Astrocyte (in vitro differentiated cells and primary cell): ENCODE data around the gene OSBPL3. TPM values are rescaled to one million over a fixed set of nuclear protein-coding genes. Genes with fewer than 3 reads are reported as not detected.
"Not testable (repeated sequence)": the region's sequence is repeated elsewhere in the genome, so short reads cannot be mapped to it uniquely, and the experiment has no call there.

Experiments used
- DNase-seq: peaks from one replicate; pipeline ENCODE4 v3.0.0-alpha.2; 2010; ENCODE audit warnings: low read depth
- FAIRE-seq: peaks from 2 replicates; lab custom pipeline; 2011; peaks lifted over from hg19 to GRCh38; lab: Jason Lieb, UNC
- H2AFZ ChIP-seq: 2 replicates; pipeline ENCODE4 v1.6.0; 2012; ENCODE audit warnings: low read depth, low read length, inconsistent platforms
- H3K27ac ChIP-seq: 2 replicates; pipeline ENCODE4 v1.5.1; 2011; ENCODE audit warnings: low read depth, low read length, inconsistent platforms
- H3K27me3 ChIP-seq: 2 replicates; pipeline ENCODE4 v1.6.0; 2011; ENCODE audit warnings: low read length, inconsistent platforms; ENCODE audit not compliant: insufficient read depth
- H3K36me3 ChIP-seq: 2 replicates; pipeline ENCODE4 v1.5.1; 2011; ENCODE audit warnings: low read length, inconsistent platforms; ENCODE audit not compliant: insufficient read depth
- H3K4me1 ChIP-seq: 2 replicates; pipeline ENCODE4 v1.5.1; 2011; ENCODE audit warnings: low read length, inconsistent platforms; ENCODE audit not compliant: insufficient read depth
- H3K4me2 ChIP-seq: 2 replicates; pipeline ENCODE4 v1.6.0; 2012; ENCODE audit warnings: low read length, inconsistent platforms
- H3K4me3 ChIP-seq: 2 replicates; pipeline ENCODE4 v1.5.1; 2011; ENCODE audit warnings: low read depth, mild to moderate bottlenecking, low read length, inconsistent platforms; ENCODE audit not compliant: insufficient read depth
- H3K79me2 ChIP-seq: 2 replicates; pipeline ENCODE4 v1.6.0; 2012; ENCODE audit warnings: mild to moderate bottlenecking, low read length, inconsistent platforms; ENCODE audit not compliant: insufficient read depth
- H3K9ac ChIP-seq: 2 replicates; pipeline ENCODE4 v1.6.0; 2012; ENCODE audit warnings: mild to moderate bottlenecking, low read length, inconsistent platforms
- H3K9me3 ChIP-seq: 2 replicates; pipeline ENCODE4 v1.5.1; 2012; ENCODE audit warnings: low read depth, mild to moderate bottlenecking, low read length, inconsistent platforms; ENCODE audit not compliant: insufficient read depth
- H4K20me1 ChIP-seq: 2 replicates; pipeline ENCODE4 v1.6.0; 2012; ENCODE audit warnings: low read length, inconsistent platforms; ENCODE audit not compliant: insufficient read depth
- H3K27ac Mint-ChIP-seq: one replicate; pipeline ENCODE4 v1.8.0; 2021; ENCODE audit warnings: mild to moderate bottlenecking, mixed read lengths; ENCODE audit not compliant: unreplicated experiment
- H3K27me3 Mint-ChIP-seq: one replicate; pipeline ENCODE4 v1.8.0; 2021; ENCODE audit warnings: low read depth, mixed read lengths; ENCODE audit not compliant: unreplicated experiment
- H3K36me3 Mint-ChIP-seq: one replicate; pipeline ENCODE4 v1.8.0; 2021; ENCODE audit warnings: low read depth, mixed read lengths; ENCODE audit not compliant: unreplicated experiment
- H3K4me1 Mint-ChIP-seq: one replicate; pipeline ENCODE4 v1.8.0; 2021; ENCODE audit warnings: low read depth, mixed read lengths; ENCODE audit not compliant: unreplicated experiment
- H3K4me3 Mint-ChIP-seq: one replicate; pipeline ENCODE4 v1.8.0; 2021; ENCODE audit warnings: mild to moderate bottlenecking, moderate library complexity, mixed read lengths; ENCODE audit not compliant: unreplicated experiment
- H3K9me3 Mint-ChIP-seq: one replicate; pipeline ENCODE4 v1.8.0; 2021; ENCODE audit warnings: mild to moderate bottlenecking, mixed read lengths; ENCODE audit not compliant: unreplicated experiment
- EZH2 ChIP-seq: IDR thresholded peaks from 2 replicates; pipeline ENCODE4 v1.6.1; 2012; ENCODE audit warnings: mild to moderate bottlenecking, low read length, inconsistent platforms; ENCODE audit not compliant: insufficient read depth
- total RNA-seq: library from RNA; stranded (reverse); gene quantifications from 2 replicates; pipeline ENCODE4 v1.2.1, GENCODE V29; 2021
- TF ChIP-seq, protein P1 (sequence below): IDR thresholded peaks from 2 replicates; pipeline ENCODE4 v1.5.1; 2011; ENCODE audit warnings: low read depth, mild to moderate bottlenecking, inconsistent platforms, low read length, moderate library complexity; ENCODE audit not compliant: insufficient read depth

The OSBPL3 gene
- total RNA-seq, 1 donor from 2014 or later = 62.9 TPM

GRCh38 chr7:25024066-25024465, 44.1 kb upstream of the OSBPL3 start:
- Histone ChIP-seq H3K36me3 (no peaks in the 10 kb centered on the region), H3K9ac (no peak overlapping the region)
- H3K9me3 Mint-ChIP-seq = no peaks in the 10 kb centered on the region

GRCh38 chr7:25017671-25018070, 37.7 kb upstream of the OSBPL3 start:
- not testable (repeated sequence) for H2AFZ ChIP-seq, H3K4me3 ChIP-seq, H3K27me3 ChIP-seq, H3K4me1 Mint-ChIP-seq, FAIRE-seq, H3K27ac ChIP-seq, H3K9ac ChIP-seq, H3K79me2 ChIP-seq, H3K9me3 ChIP-seq, H3K4me1 ChIP-seq, H3K36me3 Mint-ChIP-seq, H3K36me3 ChIP-seq, H3K4me2 ChIP-seq, H3K27me3 Mint-ChIP-seq, DNase-seq, H4K20me1 ChIP-seq, H3K27ac Mint-ChIP-seq, H3K4me3 Mint-ChIP-seq, H3K9me3 Mint-ChIP-seq

More at GRCh38 chr7:25024066-25024465, 44.1 kb upstream of the OSBPL3 start:
- Mint-ChIP-seq H3K27ac (peak overlapping the region; percentile 22), H3K4me3 (no peak overlapping the region), H3K36me3 (no peaks in the 10 kb centered on the region), H3K27me3 (no peaks in the 10 kb centered on the region), H3K4me1 (peaks cover 22% of the 10 kb centered on the region)
- no peak for DNase-seq
- no peak for TF ChIP-seq EZH2
- TF ChIP-seq, protein P1, sequence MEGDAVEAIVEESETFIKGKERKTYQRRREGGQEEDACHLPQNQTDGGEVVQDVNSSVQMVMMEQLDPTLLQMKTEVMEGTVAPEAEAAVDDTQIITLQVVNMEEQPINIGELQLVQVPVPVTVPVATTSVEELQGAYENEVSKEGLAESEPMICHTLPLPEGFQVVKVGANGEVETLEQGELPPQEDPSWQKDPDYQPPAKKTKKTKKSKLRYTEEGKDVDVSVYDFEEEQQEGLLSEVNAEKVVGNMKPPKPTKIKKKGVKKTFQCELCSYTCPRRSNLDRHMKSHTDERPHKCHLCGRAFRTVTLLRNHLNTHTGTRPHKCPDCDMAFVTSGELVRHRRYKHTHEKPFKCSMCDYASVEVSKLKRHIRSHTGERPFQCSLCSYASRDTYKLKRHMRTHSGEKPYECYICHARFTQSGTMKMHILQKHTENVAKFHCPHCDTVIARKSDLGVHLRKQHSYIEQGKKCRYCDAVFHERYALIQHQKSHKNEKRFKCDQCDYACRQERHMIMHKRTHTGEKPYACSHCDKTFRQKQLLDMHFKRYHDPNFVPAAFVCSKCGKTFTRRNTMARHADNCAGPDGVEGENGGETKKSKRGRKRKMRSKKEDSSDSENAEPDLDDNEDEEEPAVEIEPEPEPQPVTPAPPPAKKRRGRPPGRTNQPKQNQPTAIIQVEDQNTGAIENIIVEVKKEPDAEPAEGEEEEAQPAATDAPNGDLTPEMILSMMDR = no peak
- no peak overlapping the region for H3K4me2 ChIP-seq
- H3K79me2 ChIP-seq = no peaks in the 10 kb centered on the region
- FAIRE-seq = peak; percentile 47
- no peaks in the 10 kb centered on the region for H4K20me1 ChIP-seq
- H2AFZ ChIP-seq = no peak overlapping the region
- H3K9me3 ChIP-seq = no peaks in the 10 kb centered on the region
- no peaks in the 10 kb centered on the region for H3K27me3 ChIP-seq
- H3K27ac ChIP-seq = no peak overlapping the region
- peaks cover 31% of the 10 kb centered on the region for H3K4me1 ChIP-seq
- H3K4me3 ChIP-seq = no peak overlapping the region

DNA sequence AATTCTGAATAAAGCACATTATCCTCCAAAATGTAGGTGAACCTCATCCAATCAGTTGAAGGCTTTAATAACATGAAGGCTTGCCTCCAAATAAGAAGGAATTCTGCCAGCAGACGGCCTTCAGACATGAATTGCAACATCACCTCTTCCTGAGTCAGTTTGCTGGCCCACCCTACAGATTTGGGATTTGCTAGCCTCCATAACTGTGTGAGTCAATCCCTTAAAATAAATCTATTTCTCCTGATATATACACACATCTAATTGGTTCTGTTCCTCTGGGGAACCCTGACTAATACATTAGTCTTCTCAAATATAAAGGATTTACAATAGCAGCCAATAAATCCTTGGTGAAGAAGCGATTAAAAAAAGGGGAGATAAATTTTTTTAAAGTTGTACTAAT, 34.8 kb upstream of the OSBPL3 start:
- Histone ChIP-seq H3K9me3 (no peaks in the 10 kb centered on the region), H3K27me3 (no peaks in the 10 kb centered on the region), H3K4me3 (no peak overlapping the region), H4K20me1 (no peaks in the 10 kb centered on the region), H3K4me2 (no peak overlapping the region), H3K79me2 (no peaks in the 10 kb centered on the region), H3K9ac (no peak overlapping the region), H2AFZ (no peak overlapping the region), H3K36me3 (no peaks in the 10 kb centered on the region), H3K4me1 (no peaks in the 10 kb centered on the region), H3K27ac (no peak overlapping the region)
- Mint-ChIP-seq H3K9me3 (peaks cover 2% of the 10 kb centered on the region), H3K36me3 (no peaks in the 10 kb centered on the region), H3K4me1 (peaks cover 6% of the 10 kb centered on the region), H3K27ac (no peak overlapping the region), H3K27me3 (no peaks in the 10 kb centered on the region), H3K4me3 (no peak overlapping the region)
- TF ChIP-seq, protein P1 = no peak
- TF ChIP-seq EZH2 = no peak
- no peak for FAIRE-seq
- DNase-seq = peak; percentile 89

DNA sequence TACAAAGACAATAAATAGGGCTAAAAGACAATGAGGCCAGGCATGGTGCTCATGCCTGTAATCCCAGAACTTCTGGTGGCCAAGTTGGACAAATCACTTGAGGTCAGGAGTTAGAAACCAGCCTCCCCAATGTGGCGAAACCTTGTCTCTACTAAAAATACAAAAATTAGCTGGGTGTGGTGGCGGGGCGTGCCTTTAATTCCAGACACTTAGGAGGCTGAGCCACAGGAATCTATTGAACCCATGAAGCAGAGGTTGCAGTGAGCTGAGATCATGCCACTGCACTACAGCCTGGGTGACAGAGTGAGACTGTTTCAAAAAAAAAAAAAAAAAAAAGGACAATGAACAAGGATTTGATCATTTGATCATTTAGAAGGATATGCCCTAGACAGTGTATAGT, 32.7 kb upstream of the OSBPL3 start:
- not testable (repeated sequence) for H3K36me3 ChIP-seq, H3K27ac ChIP-seq, H3K4me2 ChIP-seq, H3K27me3 Mint-ChIP-seq, H3K9me3 ChIP-seq, H3K79me2 ChIP-seq, H3K27me3 ChIP-seq, H4K20me1 ChIP-seq, H3K4me3 ChIP-seq, H3K4me1 Mint-ChIP-seq, H3K9ac ChIP-seq, H3K9me3 Mint-ChIP-seq, H2AFZ ChIP-seq, H3K4me1 ChIP-seq, H3K36me3 Mint-ChIP-seq, H3K4me3 Mint-ChIP-seq
- H3K27ac Mint-ChIP-seq = peak overlapping the region; percentile 54
- FAIRE-seq (peak; percentile 54), DNase-seq (peak; percentile 61)
